ENCODE measurements around the gene TMEM234.

Gene TMEM234

DNA sequence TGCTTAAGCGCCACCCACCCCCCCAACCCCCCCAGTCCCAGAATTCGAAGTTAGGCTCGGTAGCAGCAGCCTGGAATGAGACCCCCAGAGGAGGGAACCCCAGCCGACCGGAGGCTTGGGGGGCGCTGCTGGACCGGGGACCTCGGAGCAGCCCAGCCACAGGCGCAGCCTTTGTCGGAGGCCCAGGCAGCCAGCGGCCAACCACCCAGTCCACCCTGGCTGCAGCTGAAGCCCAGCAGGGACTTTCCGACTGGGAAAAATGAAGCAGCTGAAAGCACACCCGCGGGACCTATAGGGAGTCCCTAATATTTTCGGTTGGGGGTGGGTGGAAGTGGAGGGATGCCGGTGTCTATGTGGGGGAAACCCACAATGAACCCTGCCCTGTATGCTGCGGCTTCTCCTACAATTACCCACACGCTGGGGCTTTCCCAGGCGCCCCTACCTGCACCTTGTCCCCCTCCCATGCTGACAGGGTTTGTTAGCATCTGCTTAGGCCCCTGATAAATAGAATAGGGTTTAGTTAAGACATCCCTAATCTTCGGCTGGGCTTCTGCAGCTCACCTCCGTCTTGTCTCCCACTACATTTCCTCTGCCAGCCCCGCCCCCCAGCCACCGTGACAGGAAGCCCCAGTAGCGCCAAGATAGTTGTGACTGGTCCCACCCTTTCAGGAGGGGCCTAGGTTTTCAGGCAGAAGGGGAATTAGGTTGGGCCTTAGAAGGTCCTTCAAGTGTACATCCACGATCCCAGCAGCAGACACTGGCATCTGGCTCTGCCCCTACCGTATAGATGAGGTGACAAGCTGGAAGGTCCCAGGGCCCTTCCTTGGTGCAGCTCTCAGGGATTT, 20.9 kb downstream of the TMEM234 start:
- in situ Hi-C loops (cut with MboI; ENCODE audit: low sequenced_read_pairs) = no loop called here

DNA sequence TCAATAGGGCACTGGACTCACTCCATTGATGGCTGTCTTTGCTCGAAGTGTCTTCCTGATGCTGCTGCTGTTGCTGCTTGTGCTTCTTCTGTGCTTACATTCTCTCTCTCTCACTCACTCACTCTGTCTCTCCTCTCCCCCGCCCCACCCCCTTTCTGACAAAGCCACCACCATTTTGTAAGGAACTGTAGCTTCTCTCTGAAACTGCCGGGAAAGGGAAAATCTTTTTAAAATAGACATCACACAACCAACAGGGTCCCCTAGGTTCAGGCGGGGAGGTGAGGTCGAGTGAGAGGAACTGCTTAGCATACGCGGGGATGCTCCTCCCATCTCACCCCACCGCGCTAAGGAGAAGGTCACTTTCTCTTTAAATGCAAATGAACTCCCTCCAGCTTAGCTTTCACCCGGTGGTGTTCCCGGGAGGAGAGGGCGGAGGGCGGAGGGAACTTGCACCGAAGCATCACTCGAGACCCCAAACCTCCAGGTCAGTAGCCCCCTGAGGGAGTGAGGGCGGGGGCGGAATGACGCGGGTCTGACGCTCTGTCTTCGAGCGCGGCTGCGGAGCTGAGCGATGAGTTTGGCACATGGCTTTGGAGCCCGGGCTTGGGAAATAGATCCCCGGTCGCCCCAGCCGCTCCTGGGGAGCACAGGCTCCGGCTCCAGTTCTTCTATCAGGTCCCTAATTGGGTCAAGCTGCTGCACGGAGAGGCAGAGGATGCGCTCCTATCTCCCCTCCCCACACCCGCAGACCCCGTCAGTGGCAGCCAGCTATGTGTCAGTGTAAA, 21.7 kb downstream of the TMEM234 start, which contains the start of gene CCDC28B:
Gene CCDC28B (plus strand): TSS at position 370 of the 785 bp plus-strand sequence. CDS start 1,341 bp downstream, outside the sequence.
- in situ Hi-C loops (cut with MboI; ENCODE audit: low sequenced_read_pairs) = no loop called here

DNA sequence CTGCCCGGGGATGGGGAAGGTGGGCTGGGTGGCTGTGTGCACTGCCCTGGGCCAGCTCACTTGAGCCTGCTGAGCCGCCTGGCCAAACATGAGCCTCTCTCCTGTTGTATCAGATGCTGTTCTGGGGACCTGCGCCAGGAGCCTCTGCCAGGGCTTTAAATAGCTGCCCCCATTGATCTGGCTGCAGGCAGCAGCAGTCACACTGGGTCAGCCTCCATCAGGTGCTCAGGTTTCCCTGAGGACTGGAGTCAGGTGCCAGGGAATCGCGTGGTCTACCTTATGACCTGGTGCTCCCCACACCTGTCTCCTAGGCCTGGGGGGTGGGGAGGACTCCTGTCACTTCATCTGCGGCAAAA, 22.5 kb downstream of the TMEM234 start:
- in situ Hi-C loops (cut with MboI; ENCODE audit: low sequenced_read_pairs) = no loop called here

DNA sequence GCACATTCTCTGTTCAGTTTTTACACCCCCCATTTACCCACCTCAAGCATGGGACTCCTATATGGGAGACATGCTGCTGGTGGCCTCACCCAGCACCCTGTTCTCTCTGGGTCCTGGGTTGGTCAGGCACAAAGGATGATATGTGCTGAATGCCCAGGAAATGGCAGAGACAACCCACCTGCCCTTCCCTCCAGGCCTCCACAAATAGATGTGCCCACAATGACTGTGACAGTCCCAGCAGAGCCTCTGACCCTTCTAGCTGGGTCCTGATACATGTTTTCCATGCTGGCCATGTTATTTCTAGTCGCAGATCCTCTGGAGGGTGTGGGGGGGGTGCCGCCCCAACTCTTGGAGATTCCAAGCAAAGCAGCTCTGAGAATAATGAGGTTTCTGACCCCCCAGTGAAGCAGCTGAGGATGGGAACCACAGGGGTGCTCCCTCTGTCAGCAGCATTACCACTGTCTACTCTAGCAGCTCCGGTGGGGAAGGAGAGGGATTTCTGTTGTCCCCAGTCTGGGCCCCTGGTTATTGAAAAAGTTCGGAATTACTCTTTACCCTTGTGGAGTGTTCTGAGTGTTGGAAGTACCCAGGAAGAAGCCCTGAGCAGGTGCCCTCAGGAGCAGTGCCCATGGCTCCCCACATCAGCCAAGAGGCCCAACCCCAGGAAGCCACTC, 23.0 kb downstream of the TMEM234 start:
- in situ Hi-C loops (cut with MboI; ENCODE audit: low sequenced_read_pairs) = no loop called here

DNA sequence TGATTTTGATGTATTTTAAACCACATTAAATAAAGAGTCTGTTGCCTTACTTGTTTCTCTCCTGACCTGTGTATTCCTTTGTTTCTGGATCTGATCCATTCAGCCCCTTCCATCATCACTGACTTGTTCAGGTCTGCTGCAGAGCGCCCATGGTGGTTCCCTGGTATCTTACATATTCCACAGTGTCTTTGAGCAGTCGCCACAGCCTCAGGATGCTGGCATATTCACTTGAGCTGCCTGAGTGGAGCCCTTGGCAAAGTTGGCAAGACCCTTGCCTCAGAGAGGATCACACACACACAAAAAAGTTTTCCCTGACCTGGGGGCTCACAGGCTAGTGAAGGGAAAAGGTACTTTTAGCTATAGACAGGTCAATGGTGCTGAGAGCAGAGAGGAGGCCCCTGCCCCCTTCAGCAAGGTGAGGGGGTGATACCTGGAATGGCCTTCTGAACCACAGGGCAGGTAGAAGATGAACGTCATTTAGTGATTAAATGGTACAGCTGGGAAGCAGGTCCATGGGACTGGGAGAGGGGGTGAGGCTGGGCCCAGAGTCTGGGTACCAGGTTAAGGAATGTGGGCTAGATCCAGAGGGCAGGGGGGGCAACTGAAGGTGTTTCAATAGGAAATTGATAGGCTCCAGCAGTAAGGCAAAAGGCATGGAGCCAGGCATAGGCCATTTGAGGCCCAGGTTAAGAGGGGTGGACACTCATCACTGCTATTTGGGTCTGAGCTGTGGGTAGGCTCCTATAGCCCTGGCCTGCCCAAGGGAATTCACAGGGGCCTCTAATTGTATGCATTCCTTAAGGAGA, 23.7 kb downstream of the TMEM234 start:
- in situ Hi-C loops (cut with MboI; ENCODE audit: low sequenced_read_pairs) = no loop called here

DNA sequence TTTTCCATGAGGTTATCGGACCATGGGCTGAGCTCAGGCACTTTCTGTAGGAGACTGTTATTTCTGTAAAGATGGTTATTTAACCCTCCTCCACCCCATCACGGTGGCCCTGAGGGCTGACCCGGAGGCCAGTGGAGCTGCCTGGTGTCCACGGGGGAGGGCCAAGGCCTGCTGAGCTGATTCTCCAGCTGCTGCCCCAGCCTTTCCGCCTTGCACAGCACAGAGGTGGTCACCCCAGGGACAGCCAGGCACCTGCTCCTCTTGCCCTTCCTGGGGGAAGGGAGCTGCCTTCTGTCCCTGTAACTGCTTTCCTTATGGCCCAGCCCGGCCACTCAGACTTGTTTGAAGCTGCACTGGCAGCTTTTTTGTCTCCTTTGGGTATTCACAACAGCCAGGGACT, 24.3 kb downstream of the TMEM234 start:
- in situ Hi-C loops (cut with MboI; ENCODE audit: low sequenced_read_pairs) = no loop called here

DNA sequence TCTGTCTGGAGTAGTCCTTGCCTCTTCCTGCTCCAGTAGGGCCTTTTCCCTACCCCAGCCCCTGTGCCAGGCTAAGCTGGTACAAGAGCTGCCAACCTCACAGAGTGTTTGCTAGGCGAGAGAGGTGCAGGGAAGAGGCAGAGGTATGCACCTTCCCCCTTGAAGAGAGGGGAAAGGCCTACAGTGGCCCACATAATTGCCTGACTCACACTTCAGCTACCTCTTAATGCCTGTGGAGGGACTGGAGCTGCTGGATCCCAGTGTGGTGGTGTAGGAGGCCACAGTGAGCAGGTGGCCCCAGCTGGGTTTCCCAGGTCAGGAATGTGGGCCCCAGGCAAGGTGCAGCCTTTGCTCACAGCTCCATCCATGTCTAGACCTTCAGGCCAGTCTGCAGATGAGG, 25.1 kb downstream of the TMEM234 start:
- in situ Hi-C loops (cut with MboI; ENCODE audit: low sequenced_read_pairs) = no loop called here

DNA sequence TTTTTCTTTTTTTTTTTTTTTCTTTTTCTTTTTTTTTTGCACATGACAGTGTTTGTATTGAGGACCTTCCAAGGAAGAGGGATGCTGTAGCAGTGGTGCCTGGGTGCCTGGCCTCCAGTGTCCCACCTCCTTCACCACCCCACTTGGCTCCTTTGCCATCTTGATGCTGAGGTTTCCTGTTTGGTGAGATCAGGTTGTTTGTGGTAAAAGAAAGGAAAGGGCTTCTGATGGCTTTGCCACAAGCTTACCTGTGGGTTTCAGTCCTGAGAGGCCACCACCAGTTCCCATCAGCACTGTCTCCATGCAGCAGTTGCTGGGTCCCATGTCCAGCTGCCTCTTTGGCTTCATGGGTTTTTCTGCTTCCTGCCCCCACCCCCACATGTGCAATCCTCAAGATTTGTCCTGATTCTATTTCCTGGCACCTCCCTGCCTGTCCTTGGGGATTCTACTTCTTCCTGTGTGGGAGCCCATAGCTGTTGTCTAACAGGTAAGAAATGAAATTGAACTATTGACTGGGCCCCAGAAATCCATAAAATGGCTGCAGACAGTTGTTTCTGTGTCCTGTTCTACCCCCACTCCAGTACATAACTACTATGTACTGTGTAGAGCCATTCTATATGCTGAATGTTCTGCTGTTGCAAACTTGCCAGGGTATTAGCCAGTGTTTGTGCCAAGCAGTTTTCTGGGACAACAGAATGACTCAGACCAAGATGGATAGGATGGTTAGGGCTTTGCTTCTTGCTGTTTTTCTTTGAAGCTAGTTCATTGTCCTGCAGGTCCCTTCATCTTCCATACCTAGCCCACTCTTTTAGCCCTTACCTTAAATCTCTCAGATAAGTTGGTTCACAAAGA, 26.0 kb downstream of the TMEM234 start:
- in situ Hi-C loops (cut with MboI; ENCODE audit: low sequenced_read_pairs) = no loop called here

DNA sequence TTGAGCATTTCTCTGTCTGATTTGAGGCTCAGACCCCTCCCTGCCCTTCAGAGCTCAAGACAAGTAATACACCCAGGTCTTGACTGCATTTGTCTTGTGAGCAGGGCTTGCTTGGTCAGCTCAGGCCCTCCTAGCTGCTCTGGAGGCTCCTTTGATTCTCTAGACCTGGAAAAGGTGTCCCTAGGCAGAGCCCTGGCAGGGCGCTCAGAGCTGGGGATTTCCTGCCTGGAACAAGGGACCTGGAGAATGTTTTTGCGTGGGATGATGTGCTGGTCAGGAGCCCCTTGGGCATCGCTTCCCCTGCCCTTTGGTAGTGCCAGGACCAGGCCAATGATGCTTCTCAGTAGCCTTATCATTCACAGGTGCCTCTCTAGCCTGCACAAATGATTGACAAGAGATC, 26.6 kb downstream of the TMEM234 start:
- in situ Hi-C loops (cut with MboI; ENCODE audit: low sequenced_read_pairs) = no loop called here

DNA sequence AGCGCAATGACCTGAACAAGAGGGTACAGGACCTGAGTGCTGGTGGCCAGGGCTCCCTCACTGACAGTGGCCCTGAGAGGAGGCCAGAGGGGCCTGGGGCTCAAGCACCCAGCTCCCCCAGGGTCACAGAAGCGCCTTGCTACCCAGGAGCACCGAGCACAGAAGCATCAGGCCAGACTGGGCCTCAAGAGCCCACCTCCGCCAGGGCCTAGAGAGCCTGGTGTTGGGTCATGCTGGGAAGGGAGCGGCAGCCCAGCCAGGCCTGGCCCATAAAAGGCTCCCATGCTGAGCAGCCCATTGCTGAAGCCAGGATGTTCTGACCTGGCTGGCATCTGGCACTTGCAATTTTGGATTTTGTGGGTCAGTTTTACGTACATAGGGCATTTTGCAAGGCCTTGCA, 27.2 kb downstream of the TMEM234 start:
- in situ Hi-C loops (cut with MboI; ENCODE audit: low sequenced_read_pairs) = no loop called here

DNA sequence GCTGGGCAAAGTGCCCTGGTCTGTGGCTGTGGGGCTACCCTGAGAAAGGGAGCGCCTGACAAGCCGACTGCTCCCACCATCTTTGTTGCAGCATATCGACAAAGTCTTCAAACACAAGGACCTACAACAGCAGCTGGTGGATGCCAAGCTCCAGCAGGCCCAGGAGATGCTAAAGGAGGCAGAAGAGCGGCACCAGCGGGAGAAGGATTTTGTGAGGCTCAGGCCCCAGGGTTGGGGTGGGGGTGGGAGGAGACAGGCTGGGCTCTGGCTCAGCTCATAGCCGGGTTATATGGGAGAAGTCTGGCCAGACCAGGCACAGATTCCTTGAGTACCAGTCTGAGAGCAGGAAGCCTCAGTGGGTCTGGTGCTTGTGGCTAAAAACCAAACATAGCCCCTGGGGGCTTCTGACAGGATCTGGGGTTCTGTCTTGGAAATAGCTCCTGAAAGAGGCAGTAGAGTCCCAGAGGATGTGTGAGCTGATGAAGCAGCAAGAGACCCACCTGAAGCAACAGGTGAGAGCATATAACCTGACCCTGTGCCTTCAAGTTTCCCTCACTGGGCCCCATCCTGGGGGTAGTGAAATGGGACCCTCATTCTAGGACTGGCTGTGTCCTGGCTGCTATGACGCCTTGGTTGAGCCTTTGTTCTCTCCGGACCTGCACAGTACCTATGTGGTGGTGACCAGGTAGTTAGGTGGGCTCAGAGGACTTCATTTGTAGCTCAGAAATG, 29.8 kb downstream of the TMEM234 start:
- in situ Hi-C loops (cut with MboI; ENCODE audit: low sequenced_read_pairs) = no loop called here

DNA sequence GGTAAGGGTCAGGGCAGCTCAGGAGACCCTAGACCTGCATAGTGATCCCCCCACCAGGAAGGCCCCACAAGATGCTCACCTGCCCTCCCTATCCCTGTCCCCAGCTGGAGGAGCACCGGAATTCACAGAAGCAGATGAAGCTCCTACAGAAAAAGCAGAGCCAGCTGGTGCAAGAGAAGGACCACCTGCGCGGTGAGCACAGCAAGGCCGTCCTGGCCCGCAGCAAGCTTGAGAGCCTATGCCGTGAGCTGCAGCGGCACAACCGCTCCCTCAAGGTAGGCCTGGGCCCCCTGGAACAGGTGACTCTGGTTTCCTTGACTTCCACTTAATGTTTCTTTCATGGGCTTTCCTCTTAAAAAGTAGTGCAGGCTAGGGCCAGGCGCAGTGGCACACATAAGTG, 34.3 kb downstream of the TMEM234 start:
- in situ Hi-C loops (cut with MboI; ENCODE audit: low sequenced_read_pairs) = no loop called here

DNA sequence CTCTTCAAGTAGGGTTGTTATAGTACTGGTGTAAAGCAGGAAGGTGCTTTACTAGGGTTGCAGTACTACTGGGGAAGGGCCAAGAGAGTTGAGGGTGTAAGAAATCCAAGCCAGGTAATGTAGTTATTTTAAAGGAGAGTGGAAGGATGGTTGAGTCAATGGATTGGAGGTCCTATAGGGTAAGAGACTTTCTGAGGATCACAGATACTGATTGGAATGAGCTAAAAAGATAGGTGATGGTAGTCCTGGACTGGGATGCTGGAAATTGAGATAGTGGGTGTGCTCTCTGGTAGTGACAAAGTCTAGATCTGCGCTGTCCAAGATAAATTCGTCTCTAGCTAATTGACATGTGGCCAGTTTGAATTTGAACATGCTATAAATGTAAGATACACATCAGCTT, 35.7 kb downstream of the TMEM234 start:
- in situ Hi-C loops (cut with MboI; ENCODE audit: low sequenced_read_pairs) = no loop called here

DNA sequence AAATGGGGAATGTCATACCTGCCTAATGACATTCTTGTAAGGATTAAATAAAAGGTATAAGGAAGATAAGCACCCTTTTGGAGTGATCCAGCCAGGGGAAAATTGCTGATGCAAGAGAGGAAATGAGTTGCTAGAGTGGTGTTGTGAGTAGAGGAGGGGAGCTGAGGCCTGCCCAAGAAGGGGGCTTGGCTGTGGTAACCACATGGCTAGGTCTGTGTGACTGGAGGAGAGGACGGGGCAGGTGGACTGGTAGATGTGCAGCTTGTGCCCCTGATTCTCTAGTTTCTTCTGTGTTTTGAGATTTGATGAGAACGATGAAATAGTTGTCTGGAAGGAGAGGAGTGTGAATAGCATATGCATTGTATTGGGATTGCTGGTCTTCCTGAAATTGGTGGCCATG, 36.1 kb downstream of the TMEM234 start:
- in situ Hi-C loops (cut with MboI; ENCODE audit: low sequenced_read_pairs) = no loop called here

DNA sequence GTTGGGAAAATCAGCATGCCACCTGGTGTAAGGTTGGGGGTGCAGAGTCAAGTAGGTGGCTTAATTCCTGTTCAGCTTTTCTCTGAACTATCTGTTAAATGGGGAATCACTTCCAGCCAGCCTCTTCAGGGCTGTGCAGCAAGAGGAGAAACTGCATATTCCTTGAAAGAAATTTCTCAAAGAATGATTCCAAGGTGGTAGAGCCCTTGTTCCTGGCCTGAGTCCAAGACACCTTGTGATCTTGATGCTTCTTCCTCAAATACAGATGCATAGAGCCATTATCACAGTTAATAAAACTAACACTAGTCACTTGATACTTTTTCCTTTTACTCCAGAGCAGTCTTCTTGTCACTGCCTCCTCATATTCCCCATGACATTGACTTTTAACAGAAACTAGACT, 37.5 kb downstream of the TMEM234 start:
- in situ Hi-C loops (cut with MboI; ENCODE audit: low sequenced_read_pairs) = no loop called here

DNA sequence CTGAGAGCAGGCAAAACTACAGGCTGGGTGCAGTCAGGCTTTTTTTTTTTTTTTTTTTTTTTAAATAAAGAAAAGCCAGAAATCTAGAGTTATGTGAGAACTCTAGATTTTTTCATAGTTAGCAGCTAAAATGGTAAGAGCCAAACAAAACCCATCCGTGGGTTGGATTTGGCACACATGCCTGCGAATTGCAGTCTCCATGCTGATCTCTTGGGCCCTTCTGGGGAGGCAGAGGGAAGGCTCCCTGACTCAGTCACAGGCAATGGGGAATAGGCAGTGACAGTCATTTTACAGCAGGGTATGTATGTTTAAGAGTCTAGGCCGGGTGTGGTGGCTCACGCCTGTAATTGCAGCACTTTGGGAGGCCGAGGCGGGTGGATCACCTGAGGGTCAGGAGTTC, 40.1 kb downstream of the TMEM234 start:
- in situ Hi-C loops (cut with MboI; ENCODE audit: low sequenced_read_pairs) = no loop called here

DNA sequence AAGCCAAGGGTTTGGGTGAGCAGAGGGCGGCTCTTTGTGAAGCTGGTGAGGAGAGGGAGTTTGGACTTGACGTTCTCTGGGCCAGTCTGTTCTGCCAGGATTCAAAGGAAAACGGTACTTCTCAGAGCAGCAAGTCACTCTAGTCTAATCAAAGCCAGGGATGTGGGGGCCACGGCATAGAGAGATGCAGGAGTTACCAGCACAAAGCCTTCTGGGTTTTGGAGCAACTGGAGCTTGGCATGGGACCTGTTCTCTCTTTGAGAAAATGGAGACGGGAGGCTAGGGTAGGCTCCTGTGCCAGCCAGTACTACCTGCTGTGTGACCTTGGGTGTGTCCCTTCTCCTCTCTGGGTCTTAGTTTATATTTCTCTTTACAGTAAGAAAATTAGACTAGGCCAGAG, 40.6 kb downstream of the TMEM234 start:
- in situ Hi-C loops (cut with MboI; ENCODE audit: low sequenced_read_pairs) = no loop called here

DNA sequence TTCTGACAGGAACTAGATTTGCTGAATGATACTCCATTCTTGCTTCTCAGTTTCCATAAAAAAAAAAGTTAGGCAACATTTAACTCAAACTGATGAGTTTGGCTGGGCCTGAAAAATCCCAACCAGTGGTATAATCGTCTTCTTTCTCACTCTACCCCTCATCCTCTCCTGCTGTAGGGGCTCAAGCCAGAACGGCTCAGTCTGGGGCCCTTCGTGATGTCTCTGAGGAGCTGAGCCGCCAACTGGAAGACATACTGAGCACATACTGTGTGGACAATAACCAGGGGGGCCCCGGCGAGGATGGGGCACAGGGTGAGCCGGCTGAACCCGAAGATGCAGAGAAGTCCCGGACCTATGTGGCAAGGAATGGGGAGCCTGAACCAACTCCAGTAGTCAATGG, 41.1 kb downstream of the TMEM234 start:
- in situ Hi-C loops (cut with MboI; ENCODE audit: low sequenced_read_pairs) = no loop called here
